Measurements from ENCODE around the gene WDR13. TPM values are rescaled to one million over a fixed set of nuclear protein-coding genes. Genes with fewer than 3 reads are reported as not detected.
"Not testable (repeated sequence)": the region's sequence is repeated elsewhere in the genome, so short reads cannot be mapped to it uniquely, and the experiment has no call there.

The WDR13 gene
- total RNA-seq, 2 experiments from 2014 or later, result 45.8 to 54.8 TPM

GRCh38 chrX:48636301-48636700 is 39.0 kb downstream of the WDR13 start:
- Mint-ChIP-seq H3K27me3 (no peaks in the 10 kb centered on the region), H3K27ac (no peak overlapping the region), H3K4me3 (no peak overlapping the region), H3K9me3 (no peaks in the 10 kb centered on the region), H3K36me3 (no peaks in the 10 kb centered on the region), H3K4me1 (ENCODE audit: low read depth) (peaks cover 12% of the 10 kb centered on the region)
- no peak for DNase-seq
- CTCF ChIA-PET, result no interaction called here
- intact Hi-C loops (cut with micrococcal nuclease), result no loop called here
- POLR2A ChIA-PET, result no interaction called here

GRCh38 chrX:48636776-48637175 is 39.5 kb downstream of the WDR13 start:
- intact Hi-C loops (cut with micrococcal nuclease), result no loop called here

GRCh38 chrX:48645669-48646068 is 48.4 kb downstream of the WDR13 start:
- Mint-ChIP-seq H3K27me3 (no peaks in the 10 kb centered on the region), H3K4me1 (ENCODE audit: low read depth) (peaks cover 1% of the 10 kb centered on the region), H3K27ac (no peak overlapping the region), H3K36me3 (no peaks in the 10 kb centered on the region), H3K9me3 (no peaks in the 10 kb centered on the region), H3K4me3 (no peak overlapping the region)
- ChIA-PET POLR2A (no interaction called here), CTCF (no interaction called here)
- DNase-seq, result no peak
- intact Hi-C loops (cut with micrococcal nuclease), result loop anchor here (5.0 to 10.0 kb wide), 2 partner anchors 247 to 269 kb away; partner anchors contain the start of genes PIM2 and SLC35A2

More at GRCh38 chrX:48636776-48637175, 39.5 kb downstream of the WDR13 start:
- CTCF ChIA-PET, result no interaction called here
- Mint-ChIP-seq H3K36me3 (no peaks in the 10 kb centered on the region), H3K9me3 (no peaks in the 10 kb centered on the region), H3K4me3 (no peak overlapping the region), H3K27ac (no peak overlapping the region), H3K27me3 (no peaks in the 10 kb centered on the region), H3K4me1 (ENCODE audit: low read depth) (peaks cover 7% of the 10 kb centered on the region)
- DNase-seq, result no peak
- POLR2A ChIA-PET, result no interaction called here

- Mint-ChIP-seq H3K4me3 (no peak overlapping the region), H3K27ac (no peak overlapping the region), H3K27me3 (no peaks in the 10 kb centered on the region), H3K9me3 (no peaks in the 10 kb centered on the region), H3K4me1 (ENCODE audit: low read depth) (peaks cover 5% of the 10 kb centered on the region), H3K36me3 (no peaks in the 10 kb centered on the region)
- intact Hi-C loops (cut with micrococcal nuclease), result loop anchor here (5.0 to 10.0 kb wide), 2 partner anchors 244 to 266 kb away; partner anchors contain the start of genes PIM2 and SLC35A2
- ChIA-PET POLR2A (no interaction called here), CTCF (interaction anchor here (0.7 to 1.7 kb wide), 11 partner anchors 10 to 289 kb away, joined by 3 to 8 read pairs (median 3); partner anchors contain the start of genes HDAC6, PQBP1, SLC35A2 and TIMM17B)
- DNase-seq, result peak; percentile 43
These were observed 51.1 kb downstream of the WDR13 start for GRCh38 chrX:48648336-48648751.

DNA sequence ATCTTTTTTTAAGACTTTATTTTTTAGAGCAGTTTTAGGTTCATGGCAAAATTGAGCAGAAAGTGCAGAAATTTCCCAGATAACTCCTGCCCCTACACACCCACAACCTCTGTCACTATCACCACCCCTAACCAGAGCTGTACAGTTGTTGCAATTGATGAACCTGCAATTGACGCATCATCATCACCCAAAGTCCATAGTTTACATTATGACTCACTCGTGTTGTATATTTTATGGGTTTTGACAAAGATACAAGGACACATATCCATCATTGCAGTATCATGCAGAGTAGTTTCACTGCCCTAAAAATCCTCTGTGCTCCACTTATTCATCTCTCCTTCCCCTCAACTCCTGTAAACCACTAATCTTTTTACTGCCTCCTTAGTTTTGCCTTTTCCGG is 51.8 kb downstream of the WDR13 start:
- no peak overlapping the region for H3K4me3 Mint-ChIP-seq
- no peak for DNase-seq
- H3K27me3 Mint-ChIP-seq, result no peaks in the 10 kb centered on the region
- no peaks in the 10 kb centered on the region for H3K36me3 Mint-ChIP-seq
- intact Hi-C loops (cut with micrococcal nuclease), result loop anchor here (5.0 to 10.0 kb wide), 2 partner anchors 243 to 266 kb away; partner anchors contain the start of genes PIM2 and SLC35A2
- ChIA-PET CTCF (interaction anchor here (1.0 to 1.7 kb wide), 5 partner anchors 14 to 263 kb away, joined by 3 to 8 read pairs (median 3); partner anchors contain the start of genes HDAC6 and SLC35A2), POLR2A (no interaction called here)
- H3K27ac Mint-ChIP-seq, result no peak overlapping the region
- peaks cover 5% of the 10 kb centered on the region for H3K4me1 Mint-ChIP-seq (ENCODE audit: low read depth)
- H3K9me3 Mint-ChIP-seq, result no peaks in the 10 kb centered on the region

DNA sequence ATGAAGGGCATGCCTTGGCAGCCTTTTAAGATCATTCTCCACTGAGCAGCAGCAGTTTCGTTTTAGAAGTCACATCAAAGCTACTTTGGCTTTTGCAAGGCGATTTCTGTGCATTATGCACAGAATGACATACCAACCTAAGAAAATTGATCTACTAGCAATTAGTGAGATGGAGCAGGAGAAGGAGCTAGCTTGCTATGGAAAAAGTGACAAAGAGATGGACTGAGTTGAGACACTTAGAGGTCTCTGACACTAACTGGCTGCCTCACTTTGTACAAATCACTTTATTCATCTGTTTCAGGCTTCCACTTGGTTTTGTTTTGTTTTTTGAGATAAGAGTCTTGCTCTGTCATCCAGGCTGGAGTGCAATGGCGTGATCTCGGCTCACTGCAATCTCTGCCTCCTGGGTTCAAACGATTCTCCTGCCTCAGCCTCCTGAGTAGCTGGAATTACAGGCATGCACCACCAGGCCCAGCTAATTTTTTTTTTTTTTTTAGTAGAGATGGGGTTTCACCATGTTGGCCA is 54.8 kb downstream of the WDR13 start:
- H3K4me3 Mint-ChIP-seq; DNase-seq; H3K4me1 Mint-ChIP-seq (ENCODE audit: low read depth); H3K27ac Mint-ChIP-seq; CTCF ChIA-PET; H3K36me3 Mint-ChIP-seq; intact Hi-C loops (cut with micrococcal nuclease); H3K9me3 Mint-ChIP-seq; H3K27me3 Mint-ChIP-seq: not testable (repeated sequence)
- POLR2A ChIA-PET, result interaction anchor here (0.6 kb wide), 1 partner anchor 47 kb away, joined by 5 read pairs; no protein-coding TSS in a partner anchor

- H3K4me3 Mint-ChIP-seq; CTCF ChIA-PET; H3K27me3 Mint-ChIP-seq; DNase-seq; H3K4me1 Mint-ChIP-seq (ENCODE audit: low read depth); H3K27ac Mint-ChIP-seq; intact Hi-C loops (cut with micrococcal nuclease); POLR2A ChIA-PET; H3K9me3 Mint-ChIP-seq; H3K36me3 Mint-ChIP-seq: not testable (repeated sequence)
These were observed 57.5 kb downstream of the WDR13 start for GRCh38 chrX:48654746-48655145.

Other genes starting within 250 kb of the WDR13 start
- gene SSX3, start 240.8 kb upstream of the WDR13 start, total RNA-seq, result not detected
- not detected for gene SSX4, start 214.0 kb upstream of the WDR13 start, total RNA-seq
- gene SSX4B, start 185.5 kb upstream of the WDR13 start, total RNA-seq, result not detected
- 10 to 100 TPM; 70.7 to 73.0 TPM for gene SLC38A5, start 127.2 kb upstream of the WDR13 start, total RNA-seq
- gene FTSJ1, start 121.3 kb upstream of the WDR13 start, total RNA-seq, result 10 to 100 TPM; 62.8 to 73.9 TPM
- 1 to 10 TPM; 7.1 to 7.7 TPM for gene PORCN, start 88.5 kb upstream of the WDR13 start, total RNA-seq
- 100 to 1,000 TPM; 149 to 150 TPM for gene EBP, start 75.7 kb upstream of the WDR13 start, total RNA-seq
- gene TBC1D25, start 57.8 kb upstream of the WDR13 start, total RNA-seq, result 10 to 100 TPM; 13.5 to 16.2 TPM
- gene RBM3, start 23.0 kb upstream of the WDR13 start, total RNA-seq, result 100 to 1,000 TPM; 191 to 197 TPM
- gene WAS, start 86.3 kb downstream of the WDR13 start, total RNA-seq, result 10 to 100 TPM; 95.2 to 99.6 TPM
- 10 to 100 TPM; 32.3 to 35.6 TPM for gene SUV39H1, start 99.2 kb downstream of the WDR13 start, total RNA-seq
- gene GLOD5, start 164.3 kb downstream of the WDR13 start, total RNA-seq, result not detected
- gene GATA1, start 189.1 kb downstream of the WDR13 start, total RNA-seq, result not detected
- 10 to 100 TPM; 71.8 to 81.9 TPM for gene HDAC6, start 204.6 kb downstream of the WDR13 start, total RNA-seq
- gene ERAS, start 229.0 kb downstream of the WDR13 start, total RNA-seq, result not detected
- gene PCSK1N, start 238.1 kb downstream of the WDR13 start, total RNA-seq, result 1 to 10 TPM; 2.7 to 2.8 TPM

Measured in activated CD4-positive, alpha-beta memory T cell treated with anti-CD3 and anti-CD28 coated beads for 36 hours (primary cell).